Mesenchymal stem cell (in vitro differentiated cells and primary cell): ENCODE results near the gene SORBS1.

Experiments used
- DNase-seq: peaks from one replicate; pipeline ENCODE4 v3.0.0-alpha.2; 2013
- H2AFZ ChIP-seq: one replicate; pipeline ENCODE4 v1.6.1; 2013; ENCODE audit warnings: low read depth, mild to moderate bottlenecking, control low read depth, inconsistent platforms, low read length, moderate library complexity
- H2AK5ac ChIP-seq: 2 replicates; pipeline ENCODE4 v1.6.1; 2013; ENCODE audit warnings: low read length, moderate library complexity, mild to moderate bottlenecking, inconsistent platforms; ENCODE audit not compliant: severe bottlenecking
- H2BK120ac ChIP-seq: one replicate; pipeline ENCODE4 v1.6.1; 2013; ENCODE audit warnings: low read depth, mild to moderate bottlenecking, inconsistent platforms, low read length, moderate library complexity
- H2BK12ac ChIP-seq, 2 experiments: one replicate each; pipeline ENCODE4 v1.6.1; 2013; ENCODE audit warnings: inconsistent platforms in 2 of 2, low read length in 2 of 2, mild to moderate bottlenecking in 2 of 2, moderate library complexity in 2 of 2, control low read depth in 1 of 2
- H2BK15ac ChIP-seq: one replicate; pipeline ENCODE4 v1.6.1; 2013; ENCODE audit warnings: mild to moderate bottlenecking, low read depth, inconsistent platforms; ENCODE audit not compliant: poor library complexity, severe bottlenecking
- H2BK5ac ChIP-seq: 2 replicates; pipeline ENCODE4 v1.6.1; 2013; ENCODE audit warnings: low read depth, mild to moderate bottlenecking, low read length, control low read depth, inconsistent platforms; ENCODE audit not compliant: poor library complexity, severe bottlenecking
- H3K14ac ChIP-seq, 2 experiments: one replicate each; pipeline ENCODE4 v1.6.1; 2013; ENCODE audit warnings: inconsistent platforms in 2 of 2, low read length in 2 of 2, control low read depth in 1 of 2, mild to moderate bottlenecking in 1 of 2, moderate library complexity in 1 of 2
- H3K18ac ChIP-seq, 2 experiments: one replicate each; pipeline ENCODE4 v1.6.1; 2013; ENCODE audit warnings: inconsistent platforms in 2 of 2, low read length in 2 of 2, control low read depth in 1 of 2, low read depth in 1 of 2, mild to moderate bottlenecking in 1 of 2
- H3K23ac ChIP-seq, 2 experiments: one replicate each; pipeline ENCODE4 v1.6.1; 2013; ENCODE audit warnings: inconsistent platforms in 2 of 2, low read length in 2 of 2, mild to moderate bottlenecking in 2 of 2, moderate library complexity in 2 of 2, control low read depth in 1 of 2
- H3K27ac ChIP-seq: 2 replicates; pipeline ENCODE4 v1.5.1; 2013; ENCODE audit warnings: mild to moderate bottlenecking, moderate library complexity, low read length, control low read depth, inconsistent platforms; ENCODE audit not compliant: poor library complexity, severe bottlenecking
- H3K27me3 ChIP-seq, 2 experiments: 2 replicates each; pipeline versions ENCODE4 v1.6.1 to v1.7.0; 2013; ENCODE audit warnings: low read length in 2 of 2, mild to moderate bottlenecking in 2 of 2, moderate library complexity in 2 of 2, control low read depth in 1 of 2, inconsistent platforms in 1 of 2; ENCODE audit not compliant: control insufficient read depth in 1 of 2, insufficient read depth in 1 of 2
- H3K36me3 ChIP-seq, 2 experiments: 2 replicates each; pipeline versions ENCODE4 v1.6.1 to v1.7.0; 2013; ENCODE audit warnings: low read length in 2 of 2, control low read depth in 1 of 2, inconsistent platforms in 1 of 2, low read depth in 1 of 2, mild to moderate bottlenecking in 1 of 2; ENCODE audit not compliant: insufficient read depth in 2 of 2, control insufficient read depth in 1 of 2
- H3K4ac ChIP-seq, 2 experiments: one replicate each; pipeline ENCODE4 v1.6.1; 2013; ENCODE audit warnings: inconsistent platforms in 2 of 2, low read length in 2 of 2, mild to moderate bottlenecking in 2 of 2, moderate library complexity in 2 of 2, control low read depth in 1 of 2, low read depth in 1 of 2
- H3K4me1 ChIP-seq: 2 replicates; pipeline ENCODE4 v1.6.1; 2013; ENCODE audit warnings: low read depth, low read length, control low read depth; ENCODE audit not compliant: control insufficient read depth, insufficient read depth
- H3K4me2 ChIP-seq: 2 replicates; pipeline ENCODE4 v1.6.1; 2013; ENCODE audit warnings: low read length, mild to moderate bottlenecking, inconsistent platforms; ENCODE audit not compliant: poor library complexity, severe bottlenecking
- H3K4me3 ChIP-seq, 2 experiments: 2 replicates each; pipeline versions ENCODE4 v1.5.1 to v1.7.0; 2013; ENCODE audit warnings: low read length in 2 of 2, mild to moderate bottlenecking in 2 of 2, control low read depth in 1 of 2, low read depth in 1 of 2; ENCODE audit not compliant: insufficient read depth in 1 of 2
- H3K79me1 ChIP-seq: replicated peaks from 2 replicates; pipeline ENCODE4 v1.6.1; 2013; ENCODE audit warnings: mild to moderate bottlenecking, control low read depth, low read length, inconsistent platforms; ENCODE audit not compliant: poor library complexity, severe bottlenecking
- H3K9ac ChIP-seq: 2 replicates; pipeline ENCODE4 v1.7.0; 2013; ENCODE audit warnings: mild to moderate bottlenecking, low read length, moderate library complexity
- H3K9me3 ChIP-seq: 2 replicates; pipeline ENCODE4 v1.7.0; 2013; ENCODE audit warnings: mild to moderate bottlenecking, low read length; ENCODE audit not compliant: control insufficient read depth
- H4K8ac ChIP-seq: one replicate; pipeline ENCODE4 v1.6.1; 2013; ENCODE audit warnings: inconsistent platforms, mild to moderate bottlenecking, low read length, moderate library complexity
- H4K91ac ChIP-seq: one replicate; pipeline ENCODE4 v1.6.1; 2013; ENCODE audit warnings: mild to moderate bottlenecking, low read length, inconsistent platforms
- WGBS: methylation state at CpG from one replicate; pipeline ENCODE4 v1.1.7; 2013; ENCODE audit warnings: mixed read lengths; 5-methylcytosine and 5-hydroxymethylcytosine counted together

The SORBS1 gene

DNA sequence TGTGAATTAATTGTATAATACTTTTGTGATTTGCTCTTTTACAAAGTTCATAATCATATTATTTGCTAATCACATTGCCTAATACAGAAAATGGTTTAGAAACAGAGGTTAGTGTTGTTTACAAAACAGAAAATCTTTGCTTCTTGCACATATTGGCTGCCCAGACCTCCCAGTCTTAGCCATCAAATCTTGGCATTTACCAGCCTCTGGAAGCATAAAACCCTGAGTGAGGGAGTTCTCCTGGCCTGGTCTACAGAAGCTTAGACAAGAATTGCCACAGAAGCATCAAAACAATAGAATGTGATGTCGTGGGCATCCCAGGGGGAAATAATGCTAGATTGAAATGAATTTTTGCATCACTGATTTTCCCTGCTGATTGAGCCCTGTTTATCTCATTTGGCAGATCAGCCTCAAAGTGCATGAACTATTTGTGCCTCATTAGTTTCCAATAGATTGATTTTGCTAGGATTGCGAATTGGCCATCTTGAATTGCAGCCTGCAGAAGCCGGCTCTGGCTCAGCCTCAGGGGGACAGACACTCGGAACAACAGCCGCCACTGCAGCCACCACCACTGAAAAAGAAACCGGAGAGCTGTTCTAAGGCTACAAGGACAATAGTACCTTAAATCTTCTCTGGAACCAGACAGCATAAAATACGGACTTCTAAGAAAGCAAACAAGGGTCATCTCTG lies 11.1 kb upstream of the SORBS1 start:
- Histone ChIP-seq H2BK5ac (no peak overlapping the region), H2AFZ (no peak overlapping the region), H3K9me3 (no peaks in the 10 kb centered on the region), H3K4me2 (no peak overlapping the region), H3K36me3 (no peaks in the 10 kb centered on the region), H2BK15ac (no peak overlapping the region), H2BK12ac (no peak overlapping the region), H3K23ac (no peak overlapping the region), H3K4me3 (no peak overlapping the region), H2AK5ac (no peak overlapping the region), H3K18ac (no peak overlapping the region), H3K27ac (no peak overlapping the region), H3K9ac (peak overlapping the region; percentile 20), H3K4me1 (peaks cover 2% of the 10 kb centered on the region), H3K4ac (no peak overlapping the region), H3K79me1 (no peaks in the 10 kb centered on the region), H3K27me3 (peaks cover 7 to 29% of the 10 kb centered on the region in 2 experiments), H4K8ac (no peak overlapping the region), H2BK120ac (no peak overlapping the region), H3K14ac (no peak overlapping the region), H4K91ac (no peak overlapping the region)
- WGBS, result 68% methylated on average over 7 of the region's 7 CpGs
- no peak for DNase-seq

DNA sequence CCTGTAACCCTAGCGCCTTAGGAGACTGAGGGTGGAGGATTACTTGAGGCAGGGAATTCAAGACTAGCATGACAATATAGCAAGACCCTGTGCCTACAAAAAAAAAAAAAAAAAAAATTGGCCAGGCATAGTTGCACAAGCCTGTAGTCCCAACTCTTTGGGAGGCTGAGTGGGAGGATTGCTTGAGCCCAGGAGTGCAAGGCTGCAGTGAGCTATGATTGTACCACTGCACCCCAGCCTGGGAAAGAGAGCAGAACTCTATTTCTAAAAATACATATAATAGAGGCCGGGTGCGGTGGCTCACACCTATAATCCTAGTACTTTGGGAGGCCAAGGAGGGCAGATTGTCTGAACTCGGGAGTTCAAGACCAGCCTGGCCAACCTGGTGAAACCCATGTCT lies 10.2 kb upstream of the SORBS1 start:
- H3K9me3 ChIP-seq, result no peaks in the 10 kb centered on the region
- H2BK12ac ChIP-seq, result no peak overlapping the region
- H3K14ac ChIP-seq, result no peak overlapping the region
- H2BK5ac ChIP-seq, result no peak overlapping the region
- H3K23ac ChIP-seq, result no peak overlapping the region
- no peak overlapping the region for H3K4me2 ChIP-seq
- H2AFZ ChIP-seq, result no peak overlapping the region
- no peaks in the 10 kb centered on the region for H3K36me3 ChIP-seq
- H2BK120ac ChIP-seq, result no peak overlapping the region
- 86% methylated on average over 4 of the region's 4 CpGs for WGBS
- H3K18ac ChIP-seq, result no peak overlapping the region
- H3K9ac ChIP-seq, result no peak overlapping the region
- no peak overlapping the region for H3K4me3 ChIP-seq
- no peaks in the 10 kb centered on the region for H3K79me1 ChIP-seq
- H3K4me1 ChIP-seq, result peaks cover 2% of the 10 kb centered on the region
- H3K4ac ChIP-seq, result no peak overlapping the region
- no peak overlapping the region for H2BK15ac ChIP-seq
- no peak overlapping the region for H4K91ac ChIP-seq
- H2AK5ac ChIP-seq, result no peak overlapping the region
- H3K27me3 ChIP-seq, result peaks cover 7 to 29% of the 10 kb centered on the region in 2 experiments
- no peak for DNase-seq
- no peak overlapping the region for H4K8ac ChIP-seq
- H3K27ac ChIP-seq, result no peak overlapping the region

DNA sequence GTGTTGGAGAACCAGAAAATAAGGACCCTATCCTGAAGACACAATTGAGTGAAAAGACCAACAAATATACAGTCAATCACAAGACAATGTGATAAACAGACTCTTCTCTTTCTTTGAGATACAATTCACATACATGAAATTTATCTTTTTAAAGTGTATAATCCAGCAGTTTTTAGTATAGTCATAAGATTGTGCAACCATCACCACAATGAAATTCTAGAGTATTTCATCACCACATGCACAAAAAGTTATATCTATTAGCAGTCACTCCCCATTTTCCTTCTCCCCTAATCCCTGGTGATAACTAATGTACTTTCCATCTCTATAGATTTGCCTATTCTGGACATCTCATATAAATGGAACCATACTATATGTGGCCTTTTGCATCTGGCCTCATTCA lies 8.2 kb upstream of the SORBS1 start:
- Histone ChIP-seq H3K4ac (no peak overlapping the region), H3K4me3 (no peak overlapping the region), H3K27me3 (peaks cover under 1 to 17% of the 10 kb centered on the region in 2 experiments), H3K27ac (no peak overlapping the region), H2BK15ac (no peak overlapping the region), H4K91ac (no peak overlapping the region), H2AFZ (no peak overlapping the region), H2BK5ac (no peak overlapping the region), H3K36me3 (no peaks in the 10 kb centered on the region), H3K18ac (no peak overlapping the region), H3K79me1 (no peaks in the 10 kb centered on the region), H3K4me1 (peaks cover 2% of the 10 kb centered on the region), H3K9ac (no peak overlapping the region), H3K23ac (no peak overlapping the region), H3K4me2 (no peak overlapping the region), H2AK5ac (no peak overlapping the region), H2BK12ac (no peak overlapping the region), H2BK120ac (no peak overlapping the region), H4K8ac (no peak overlapping the region), H3K9me3 (no peaks in the 10 kb centered on the region), H3K14ac (no peak overlapping the region)
- no peak for DNase-seq

DNA sequence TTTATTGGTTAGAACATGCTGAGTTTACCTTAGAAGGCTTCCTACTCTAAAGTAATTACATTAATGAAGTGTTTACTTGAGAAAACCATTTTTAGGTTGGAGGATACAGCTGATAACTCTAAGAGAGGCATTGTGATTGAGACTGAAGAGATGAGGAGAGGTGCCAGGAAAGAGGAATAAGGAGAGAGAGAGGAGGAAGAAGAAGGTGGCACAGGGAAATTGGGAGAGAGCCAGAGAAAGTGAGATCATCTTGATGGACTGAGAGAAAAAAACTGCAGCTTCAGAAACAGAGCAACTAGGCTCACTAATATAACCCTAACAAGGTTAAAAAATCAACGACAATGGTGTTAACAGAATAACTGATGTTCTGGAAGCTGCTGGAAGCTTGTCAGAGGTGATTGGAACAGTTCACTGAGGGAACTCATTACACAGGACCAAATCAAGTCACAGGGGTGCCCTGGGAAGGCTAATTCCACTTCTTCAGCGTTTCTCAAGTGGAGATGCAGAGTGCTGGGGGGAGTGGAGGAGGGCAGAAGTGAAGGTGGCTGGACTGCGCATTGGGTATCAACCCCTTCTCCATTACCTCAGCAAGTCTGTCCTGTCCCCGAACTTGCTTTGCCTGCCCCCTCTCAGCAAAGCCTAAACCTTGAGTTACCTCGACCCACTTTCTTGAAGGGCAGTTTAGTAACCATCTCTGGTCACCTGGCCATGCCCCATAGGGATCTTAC lies 6.9 kb upstream of the SORBS1 start:
- Histone ChIP-seq H3K23ac (no peak overlapping the region), H4K91ac (no peak overlapping the region), H3K14ac (peak overlapping the region in 1 of 2 experiments; percentile 53), H2AFZ (no peak overlapping the region), H3K4me2 (no peak overlapping the region), H2BK12ac (no peak overlapping the region), H3K9me3 (no peaks in the 10 kb centered on the region), H2AK5ac (no peak overlapping the region), H3K9ac (no peak overlapping the region), H2BK15ac (no peak overlapping the region), H3K4me1 (peaks cover 2% of the 10 kb centered on the region), H3K18ac (no peak overlapping the region), H4K8ac (no peak overlapping the region), H3K4ac (no peak overlapping the region), H3K36me3 (no peaks in the 10 kb centered on the region), H3K27me3 (peaks cover 0 to 5% of the 10 kb centered on the region in 2 experiments), H3K4me3 (no peak overlapping the region), H2BK120ac (no peak overlapping the region), H3K79me1 (no peaks in the 10 kb centered on the region), H3K27ac (no peak overlapping the region), H2BK5ac (no peak overlapping the region)
- DNase-seq, result no peak
- 67% methylated on average over 5 of the region's 5 CpGs for WGBS
